Fibroblast of skin of right quadriceps (primary cell): ENCODE data around the gene TCOF1.

Source experiments
- DNase-seq: peaks from one replicate; pipeline ENCODE4 v3.0.0-alpha.2; 2013

The TCOF1 gene

DNA sequence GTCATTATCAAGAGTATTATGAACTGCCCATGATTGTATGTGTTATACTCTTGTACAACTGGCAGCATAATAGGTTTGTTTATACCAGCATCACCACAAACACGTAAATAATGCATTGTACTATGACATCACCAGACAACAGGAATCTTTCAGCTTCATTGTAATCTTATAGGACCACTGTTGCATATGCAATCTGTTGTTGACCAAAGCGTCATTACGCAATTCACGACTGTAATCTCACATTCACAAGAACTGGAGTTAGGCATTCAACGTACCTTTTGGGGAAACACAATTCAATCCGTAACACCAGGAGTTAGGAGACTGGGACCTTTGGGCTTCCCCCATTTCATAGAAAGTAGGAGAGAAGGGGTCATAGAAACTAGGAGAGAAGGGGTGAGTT, 34.4 kb upstream of the TCOF1 start:
- DNase-seq, result no peak

DNA sequence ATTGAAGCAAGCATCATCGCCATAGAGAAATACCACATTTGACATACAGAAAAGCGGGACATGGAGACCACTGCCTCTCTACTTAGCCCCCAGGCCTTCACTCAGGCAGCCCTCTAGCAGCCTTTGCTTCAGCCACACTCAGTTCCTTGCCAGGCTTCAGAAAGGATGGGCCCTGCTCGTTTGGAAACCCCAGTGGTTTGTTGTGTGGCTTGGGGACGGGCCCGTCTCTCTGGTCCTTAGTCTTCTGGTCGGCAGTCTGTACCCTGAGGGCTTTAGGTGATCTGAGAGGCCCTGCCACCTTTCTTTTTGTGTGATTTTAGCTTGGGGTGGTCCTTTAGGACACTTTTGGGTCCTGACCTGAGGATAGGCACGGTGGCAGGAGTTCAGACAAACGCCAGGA, 33.7 kb upstream of the TCOF1 start:
- no peak for DNase-seq

GRCh38 chr5:150325426-150325825, 32.1 kb upstream of the TCOF1 start:
- no peak for DNase-seq

- no peak for DNase-seq
These were observed 30.8 kb upstream of the TCOF1 start for GRCh38 chr5:150326707-150327106.

- no peak for DNase-seq
These were observed 30.4 kb upstream of the TCOF1 start for GRCh38 chr5:150327139-150327538.

DNA sequence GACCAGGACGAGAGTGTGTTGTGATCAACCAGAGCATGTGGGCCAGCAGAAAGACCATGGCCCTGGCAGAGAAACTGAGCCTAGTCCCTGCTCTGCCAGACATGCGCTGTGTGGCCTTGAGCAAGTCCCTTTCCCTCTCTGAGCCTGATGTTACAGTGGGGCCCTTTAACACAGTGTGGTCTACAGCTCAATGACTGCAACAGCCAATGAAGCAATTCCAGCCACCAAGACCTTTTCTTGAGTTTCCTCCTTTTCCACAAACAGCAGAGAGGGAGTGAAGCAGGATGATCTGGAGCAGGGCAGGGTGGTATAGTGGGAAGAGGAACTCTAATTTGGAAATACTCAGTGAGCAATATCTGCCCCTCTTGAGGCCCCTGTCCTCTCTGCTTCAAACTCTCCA, 29.0 kb upstream of the TCOF1 start:
- no peak for DNase-seq

DNA sequence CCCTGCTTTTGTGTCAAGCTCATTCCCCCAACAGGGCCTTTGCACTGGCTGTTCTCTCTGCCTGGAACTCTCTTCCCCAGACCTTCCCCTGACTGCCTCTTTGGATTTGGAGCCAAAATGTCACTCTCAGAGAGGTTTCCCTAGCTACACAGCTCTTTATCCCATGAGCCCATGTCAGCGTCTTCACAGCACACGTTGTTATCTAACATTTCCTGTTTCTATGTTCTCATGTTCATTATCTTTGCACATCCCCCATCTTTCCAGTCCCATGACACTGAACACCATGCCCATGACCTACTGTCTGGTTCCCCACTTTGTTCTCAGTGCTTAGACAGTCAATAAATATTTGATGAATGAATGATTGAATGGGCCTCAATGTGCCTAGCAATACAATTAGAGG, 28.5 kb upstream of the TCOF1 start:
- DNase-seq, result no peak

DNA sequence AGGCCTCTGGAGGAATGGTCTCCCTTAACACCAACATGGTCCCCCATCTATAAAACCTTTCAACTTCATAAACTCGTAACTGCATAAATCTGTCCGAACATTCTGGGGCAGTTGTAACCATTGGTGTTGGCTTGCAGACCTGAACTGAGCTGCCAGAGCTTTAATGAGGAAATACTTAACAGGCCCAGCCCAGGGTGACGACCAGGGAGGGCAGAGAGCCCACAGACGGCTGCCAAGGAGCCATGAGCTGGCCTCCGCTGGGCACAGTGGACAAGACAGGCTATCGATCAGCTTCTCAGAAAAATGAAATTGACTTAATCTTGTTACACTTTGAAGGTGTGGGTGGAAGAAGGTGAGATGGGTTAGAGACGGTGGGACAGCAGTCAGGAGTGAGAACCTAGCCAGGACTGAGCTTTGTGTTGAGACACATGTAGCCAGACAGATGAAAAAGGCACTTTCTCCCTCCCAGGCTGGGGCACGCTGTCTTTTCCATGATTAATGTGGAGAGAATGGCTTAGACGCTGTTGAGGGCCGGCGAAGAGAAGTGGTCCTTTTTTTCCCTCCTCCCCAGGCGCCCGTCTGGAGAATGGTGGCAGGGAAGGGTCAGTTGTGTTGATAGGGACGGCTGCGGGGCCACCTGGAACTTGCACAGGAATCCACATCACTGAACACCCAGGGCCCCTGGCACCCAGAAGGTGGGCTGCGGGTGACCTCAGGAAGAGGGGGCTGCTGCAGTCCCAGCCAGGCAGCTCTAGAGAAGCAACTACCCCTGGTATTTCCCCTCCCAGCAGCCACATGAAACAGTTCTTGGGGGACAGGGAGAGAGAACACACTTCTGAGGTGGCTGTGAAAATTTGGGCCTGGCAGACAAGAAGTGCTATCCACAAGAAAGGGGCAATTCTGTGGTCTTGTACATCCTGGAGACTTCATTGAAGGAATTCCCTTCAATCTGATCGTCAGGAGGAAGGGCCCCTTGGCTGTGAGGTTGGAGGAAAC, 27.3 kb upstream of the TCOF1 start:
- DNase-seq, result no peak

- no peak for DNase-seq
These were observed 24.1 kb upstream of the TCOF1 start for GRCh38 chr5:150333400-150333799.

DNA sequence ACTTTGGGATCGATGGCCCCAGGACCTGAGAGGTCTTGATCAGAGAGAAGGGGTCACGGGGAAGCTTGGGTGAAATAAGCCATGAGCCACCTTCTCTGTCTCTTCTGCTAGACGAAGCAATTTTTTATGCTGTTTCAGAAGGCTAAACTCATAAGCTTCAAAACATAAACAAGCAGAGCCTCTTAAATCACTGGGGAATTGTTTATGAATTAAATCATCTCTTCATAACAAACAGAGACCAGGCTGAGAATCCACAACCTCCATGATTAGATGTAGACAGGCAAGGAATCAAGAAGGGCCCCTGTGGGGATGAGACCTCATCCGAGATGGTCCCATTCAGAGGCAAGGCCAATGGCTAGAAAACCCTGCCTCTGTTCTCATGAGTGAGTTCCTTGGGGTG, 21.7 kb upstream of the TCOF1 start:
- no peak for DNase-seq

DNA sequence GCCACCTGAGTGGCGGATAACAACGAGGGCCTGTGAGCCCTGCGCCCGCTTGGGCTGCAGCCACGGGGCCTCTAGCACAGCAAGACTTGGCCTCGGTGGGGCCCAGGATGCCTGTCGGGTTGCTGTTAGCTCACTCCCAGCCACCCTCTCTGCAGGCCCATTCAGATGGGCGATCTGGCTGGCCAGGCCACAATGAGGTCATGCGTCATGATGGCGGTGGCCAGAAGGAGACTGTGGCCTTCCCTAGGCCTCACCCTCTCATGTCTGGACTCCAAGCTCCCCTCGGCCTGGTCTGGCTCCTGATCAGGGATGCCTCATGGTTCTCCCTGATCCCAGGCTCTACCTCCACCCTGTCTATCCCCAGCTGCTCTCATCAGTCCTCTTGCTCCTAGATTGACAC, 19.0 kb upstream of the TCOF1 start:
- DNase-seq, result no peak

DNA sequence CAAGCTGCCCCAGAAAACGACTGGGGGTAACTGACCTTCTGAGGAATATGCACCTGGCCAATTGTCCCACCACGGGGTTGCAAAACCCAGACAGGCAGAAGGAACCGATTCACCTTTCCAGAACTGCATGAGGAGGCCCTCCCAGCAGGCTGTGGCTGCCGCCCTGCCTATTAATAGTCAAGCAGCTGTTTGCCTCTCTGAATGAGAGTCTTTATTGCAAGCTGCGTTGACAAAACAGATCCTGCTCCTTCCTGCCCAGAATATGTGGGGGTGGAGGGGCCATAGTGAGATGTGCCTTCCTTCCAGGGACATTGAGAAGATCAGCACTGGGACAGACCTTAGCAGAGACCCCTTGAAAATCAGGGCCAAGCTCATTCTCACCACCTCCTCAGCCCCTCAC, 18.3 kb upstream of the TCOF1 start:
- DNase-seq, result no peak

- no peak for DNase-seq
These were observed 17.7 kb upstream of the TCOF1 start for GRCh38 chr5:150339841-150340240.

- DNase-seq, result no peak
These were observed 16.8 kb upstream of the TCOF1 start for GRCh38 chr5:150340614-150341255.

- DNase-seq, result no peak
These were observed 16.2 kb upstream of the TCOF1 start for GRCh38 chr5:150341331-150341730.

DNA sequence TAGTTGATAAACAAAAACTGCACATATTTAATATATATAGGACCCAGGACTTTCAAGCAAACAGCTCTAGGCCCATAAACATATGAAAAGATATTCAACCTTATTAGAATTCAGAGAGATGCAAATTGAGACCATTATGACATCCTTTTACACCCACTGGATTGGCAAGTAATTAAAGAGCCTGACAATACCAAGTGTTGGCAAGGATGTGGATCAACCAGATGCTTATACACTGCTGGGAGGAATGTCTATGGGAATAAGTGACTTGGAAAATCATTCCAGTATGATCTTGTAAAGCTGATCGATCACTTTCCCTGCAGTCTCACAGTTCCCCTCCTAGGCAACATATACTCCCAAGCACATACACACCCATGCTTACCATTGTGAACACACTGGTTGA, 15.5 kb upstream of the TCOF1 start:
- DNase-seq, result no peak

DNA sequence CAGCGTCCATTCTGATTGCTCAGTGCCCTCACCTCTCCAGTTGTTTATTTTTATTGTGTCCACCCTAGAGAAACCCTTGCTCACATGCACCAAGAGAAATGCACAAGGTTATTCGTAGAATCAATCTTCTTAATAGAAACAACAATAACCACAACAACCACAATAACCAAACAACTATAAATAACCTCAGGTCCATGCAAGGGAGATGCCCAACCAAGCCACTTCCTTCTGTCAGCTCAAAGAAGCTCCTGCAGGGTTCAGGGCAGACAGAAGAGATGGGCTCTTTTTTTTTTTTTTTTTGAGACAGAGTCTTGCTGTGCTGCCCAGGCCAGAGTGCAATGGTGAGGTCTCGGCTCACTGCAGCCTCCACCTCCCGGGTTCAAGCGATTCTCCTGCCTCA, 14.9 kb upstream of the TCOF1 start:
- no peak for DNase-seq

GRCh38 chr5:150343994-150344631, 13.4 kb upstream of the TCOF1 start:
- DNase-seq, result no peak

DNA sequence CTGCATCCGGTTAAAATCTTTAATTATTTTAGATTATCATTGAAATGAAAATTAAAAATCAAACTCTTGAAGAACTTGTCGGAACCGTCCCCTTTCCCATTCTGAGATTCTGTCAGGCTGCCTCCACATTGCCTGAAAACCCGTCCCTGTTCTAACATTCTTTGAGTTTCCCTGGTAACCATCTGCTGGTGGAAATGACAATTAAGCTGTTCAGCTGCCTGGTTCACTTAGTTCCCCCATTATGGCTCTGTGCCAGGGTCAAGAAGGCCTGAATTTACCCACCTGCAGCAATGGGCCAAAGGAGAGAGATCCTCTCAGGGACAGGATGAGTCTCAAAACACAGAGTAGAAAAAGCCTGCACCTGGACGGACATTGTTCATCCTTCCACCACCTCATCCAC, 11.8 kb upstream of the TCOF1 start:
- DNase-seq, result no peak

DNA sequence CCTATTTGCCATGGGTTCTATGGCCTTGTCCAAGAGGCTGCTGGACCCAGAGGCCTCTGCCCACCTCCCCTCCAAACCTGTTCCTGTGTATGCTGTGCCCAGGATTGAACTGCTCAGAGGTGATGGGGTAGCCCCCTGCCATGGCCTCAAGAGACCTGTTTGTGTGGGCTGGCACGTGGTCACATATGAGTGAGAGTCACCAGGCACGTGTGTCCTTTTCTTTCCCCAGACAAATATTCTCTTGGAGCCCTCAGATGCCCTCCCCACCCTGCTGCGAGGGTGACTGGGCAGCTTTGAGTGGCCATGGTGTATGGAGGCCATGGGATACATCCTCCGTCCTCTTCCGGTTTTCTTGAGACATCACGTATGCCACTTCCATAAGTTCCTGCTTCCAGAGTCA, 10.9 kb upstream of the TCOF1 start:
- DNase-seq, result no peak

DNA sequence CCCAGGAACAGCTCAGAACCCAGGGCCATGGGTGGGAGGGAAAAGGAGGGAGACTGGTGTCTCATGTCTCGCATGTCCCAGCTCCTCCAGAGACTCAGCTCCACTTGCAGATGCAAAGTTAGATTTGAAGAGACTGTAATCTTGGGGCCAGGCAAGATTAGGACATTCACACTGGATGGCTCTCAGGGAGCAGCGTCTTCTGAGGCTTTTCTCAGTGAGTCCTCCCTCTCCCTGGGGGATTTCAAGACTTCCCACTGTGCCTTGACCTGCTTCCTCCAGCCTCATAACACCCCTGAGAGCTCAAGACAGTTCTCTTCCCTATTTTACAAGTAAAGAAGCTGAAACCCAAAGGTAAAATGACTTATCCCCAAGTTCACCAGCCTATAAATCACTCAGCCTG, 10.5 kb upstream of the TCOF1 start:
- no peak for DNase-seq

- DNase-seq, result no peak
These were observed 10.0 kb upstream of the TCOF1 start for GRCh38 chr5:150347451-150347850.

- no peak for DNase-seq
These were observed 7.7 kb upstream of the TCOF1 start for GRCh38 chr5:150349681-150350275.
